Nephron (organoid): Measurements from ENCODE around the gene LAMA3.

ENCODE experiments used
- H3K27ac Mint-ChIP-seq, 3 experiments: 2 replicates each; pipeline ENCODE4 v1.8.0; 2020; ENCODE audit warnings: mixed read lengths in 3 of 3, mild to moderate bottlenecking in 2 of 3, moderate library complexity in 1 of 3
- H3K27me3 Mint-ChIP-seq: 2 replicates; pipeline ENCODE4 v1.8.0; 2021; ENCODE audit warnings: low read depth, mild to moderate bottlenecking, moderate library complexity, mixed read lengths
- H3K36me3 Mint-ChIP-seq: 2 replicates; pipeline ENCODE4 v1.8.0; 2020; ENCODE audit warnings: low read depth, mixed read lengths
- H3K4me1 Mint-ChIP-seq: 2 replicates; pipeline ENCODE4 v1.8.0; 2020; ENCODE audit warnings: mixed read lengths
- H3K4me3 Mint-ChIP-seq, 3 experiments: 2 replicates each; pipeline ENCODE4 v1.8.0; 2020; ENCODE audit warnings: mild to moderate bottlenecking in 3 of 3, mixed read lengths in 3 of 3, moderate library complexity in 2 of 3
- H3K9me3 Mint-ChIP-seq: 2 replicates; pipeline ENCODE4 v1.8.0; 2020; ENCODE audit warnings: mixed read lengths
- TF ChIP-seq, protein P1 (sequence below), 3 experiments: fragments of 200-600 bp; sonication (generic); IDR thresholded peaks; one replicate each; pipeline ENCODE4 v1.5.0; 2021; ENCODE audit warnings: antibody characterized with exemption in 3 of 3; ENCODE audit not compliant: unreplicated experiment in 3 of 3

Gene LAMA3

DNA sequence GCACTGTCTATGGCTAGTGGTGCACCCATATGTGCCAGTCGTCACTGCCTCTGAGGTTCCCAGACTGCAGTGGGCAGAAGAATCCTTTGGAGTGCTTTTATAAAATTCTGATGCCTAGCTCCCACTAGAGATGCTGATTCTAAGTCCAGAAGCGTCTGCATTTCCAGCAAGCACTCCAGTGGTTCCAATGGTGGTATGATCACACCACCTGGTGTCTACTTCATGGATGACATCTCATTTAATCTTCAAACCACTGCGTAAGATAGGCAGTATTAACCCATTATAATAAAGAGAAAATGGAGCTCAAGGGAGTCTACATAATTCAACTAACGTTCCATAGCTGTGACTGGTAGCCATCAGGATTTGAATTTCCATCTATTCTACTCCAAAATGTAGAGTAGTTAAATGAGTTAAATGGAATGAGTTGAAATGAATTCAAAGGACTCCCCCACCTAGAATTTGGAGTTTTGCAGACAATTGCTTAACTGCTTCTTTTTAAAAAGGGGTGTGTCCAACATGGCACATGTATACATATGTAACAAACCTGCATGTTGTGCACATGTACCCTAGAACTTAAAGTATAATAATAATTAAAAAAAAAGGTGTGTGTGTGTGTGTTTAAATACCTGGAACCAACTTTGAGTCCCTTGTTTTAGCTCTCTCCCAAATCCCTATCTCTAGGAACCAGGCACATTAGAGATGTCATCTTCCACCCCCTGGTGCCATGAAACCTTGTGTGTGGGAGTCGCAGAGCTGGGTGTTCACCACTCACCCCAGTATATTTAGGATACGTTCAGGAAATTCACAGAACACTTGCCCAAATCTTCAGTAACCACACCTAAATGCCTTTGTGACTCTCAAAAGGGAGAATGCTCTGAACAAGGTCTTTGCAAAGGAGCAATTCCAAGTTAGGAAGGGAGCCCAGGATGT, 14.1 kb downstream of the LAMA3 start:
- peaks cover 4% of the 10 kb centered on the region for H3K9me3 Mint-ChIP-seq
- TF ChIP-seq, protein P1, sequence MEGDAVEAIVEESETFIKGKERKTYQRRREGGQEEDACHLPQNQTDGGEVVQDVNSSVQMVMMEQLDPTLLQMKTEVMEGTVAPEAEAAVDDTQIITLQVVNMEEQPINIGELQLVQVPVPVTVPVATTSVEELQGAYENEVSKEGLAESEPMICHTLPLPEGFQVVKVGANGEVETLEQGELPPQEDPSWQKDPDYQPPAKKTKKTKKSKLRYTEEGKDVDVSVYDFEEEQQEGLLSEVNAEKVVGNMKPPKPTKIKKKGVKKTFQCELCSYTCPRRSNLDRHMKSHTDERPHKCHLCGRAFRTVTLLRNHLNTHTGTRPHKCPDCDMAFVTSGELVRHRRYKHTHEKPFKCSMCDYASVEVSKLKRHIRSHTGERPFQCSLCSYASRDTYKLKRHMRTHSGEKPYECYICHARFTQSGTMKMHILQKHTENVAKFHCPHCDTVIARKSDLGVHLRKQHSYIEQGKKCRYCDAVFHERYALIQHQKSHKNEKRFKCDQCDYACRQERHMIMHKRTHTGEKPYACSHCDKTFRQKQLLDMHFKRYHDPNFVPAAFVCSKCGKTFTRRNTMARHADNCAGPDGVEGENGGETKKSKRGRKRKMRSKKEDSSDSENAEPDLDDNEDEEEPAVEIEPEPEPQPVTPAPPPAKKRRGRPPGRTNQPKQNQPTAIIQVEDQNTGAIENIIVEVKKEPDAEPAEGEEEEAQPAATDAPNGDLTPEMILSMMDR (IDR thresholded peaks at IDR 0.05; ENCODE audit: unreplicated experiment in 3 of 3): peak; percentile 31 to 47 (median 34)
- no peaks in the 10 kb centered on the region for H3K4me1 Mint-ChIP-seq
- no peaks in the 10 kb centered on the region for H3K36me3 Mint-ChIP-seq
- H3K27ac Mint-ChIP-seq: no peak overlapping the region
- H3K27me3 Mint-ChIP-seq: peaks cover 19% of the 10 kb centered on the region
- no peak overlapping the region for H3K4me3 Mint-ChIP-seq

DNA sequence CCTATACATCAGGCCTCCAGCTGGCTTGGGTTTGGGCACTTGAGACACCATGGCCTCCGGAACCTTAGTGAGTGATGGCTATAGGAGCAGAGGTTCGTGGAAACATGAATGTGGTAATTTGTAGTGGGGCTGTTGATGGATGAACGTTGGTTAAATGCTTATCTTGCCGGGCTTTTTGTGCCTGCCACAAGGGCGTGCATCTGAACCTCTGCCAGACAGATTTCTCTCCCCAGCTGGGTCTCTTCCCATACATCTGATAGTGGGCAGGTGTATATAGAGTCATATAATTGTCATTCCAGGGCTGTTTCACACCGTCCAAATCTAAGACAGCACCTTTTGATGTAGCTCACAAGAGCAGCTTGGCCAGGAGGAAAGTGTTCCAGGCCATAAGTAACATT, 14.7 kb downstream of the LAMA3 start:
- H3K4me3 Mint-ChIP-seq: no peak overlapping the region
- peaks cover 19% of the 10 kb centered on the region for H3K27me3 Mint-ChIP-seq
- TF ChIP-seq, protein P1 (IDR thresholded peaks at IDR 0.05; ENCODE audit: unreplicated experiment in 3 of 3): no peak
- H3K9me3 Mint-ChIP-seq: peaks cover 4% of the 10 kb centered on the region
- H3K27ac Mint-ChIP-seq: no peak overlapping the region
- H3K4me1 Mint-ChIP-seq: no peaks in the 10 kb centered on the region
- H3K36me3 Mint-ChIP-seq: no peaks in the 10 kb centered on the region

DNA sequence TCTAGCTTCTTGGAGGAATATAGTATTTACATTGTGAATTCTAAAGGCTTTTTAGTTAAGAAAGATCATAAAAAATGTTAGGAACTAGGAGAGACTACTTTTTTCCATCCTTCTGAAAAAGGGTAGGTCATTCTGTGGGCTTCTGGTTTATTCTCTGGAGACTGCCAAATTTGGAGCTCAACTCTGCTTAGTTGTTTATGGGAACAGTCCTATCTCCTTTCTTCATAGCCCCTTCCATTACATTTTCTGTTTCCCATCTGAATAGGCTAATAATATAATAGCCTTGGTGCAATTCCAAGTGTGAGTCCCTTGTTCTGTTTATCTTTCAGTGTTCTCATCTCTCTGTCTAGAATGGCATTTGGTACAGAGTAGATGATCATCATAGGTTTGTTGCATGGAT, 15.6 kb downstream of the LAMA3 start:
- no peaks in the 10 kb centered on the region for H3K4me1 Mint-ChIP-seq
- TF ChIP-seq, protein P1 (IDR thresholded peaks at IDR 0.05; ENCODE audit: unreplicated experiment in 3 of 3): no peak
- no peaks in the 10 kb centered on the region for H3K36me3 Mint-ChIP-seq
- H3K27ac Mint-ChIP-seq: no peak overlapping the region
- no peak overlapping the region for H3K4me3 Mint-ChIP-seq
- H3K27me3 Mint-ChIP-seq: peaks cover 19% of the 10 kb centered on the region
- H3K9me3 Mint-ChIP-seq: peaks cover 7% of the 10 kb centered on the region

DNA sequence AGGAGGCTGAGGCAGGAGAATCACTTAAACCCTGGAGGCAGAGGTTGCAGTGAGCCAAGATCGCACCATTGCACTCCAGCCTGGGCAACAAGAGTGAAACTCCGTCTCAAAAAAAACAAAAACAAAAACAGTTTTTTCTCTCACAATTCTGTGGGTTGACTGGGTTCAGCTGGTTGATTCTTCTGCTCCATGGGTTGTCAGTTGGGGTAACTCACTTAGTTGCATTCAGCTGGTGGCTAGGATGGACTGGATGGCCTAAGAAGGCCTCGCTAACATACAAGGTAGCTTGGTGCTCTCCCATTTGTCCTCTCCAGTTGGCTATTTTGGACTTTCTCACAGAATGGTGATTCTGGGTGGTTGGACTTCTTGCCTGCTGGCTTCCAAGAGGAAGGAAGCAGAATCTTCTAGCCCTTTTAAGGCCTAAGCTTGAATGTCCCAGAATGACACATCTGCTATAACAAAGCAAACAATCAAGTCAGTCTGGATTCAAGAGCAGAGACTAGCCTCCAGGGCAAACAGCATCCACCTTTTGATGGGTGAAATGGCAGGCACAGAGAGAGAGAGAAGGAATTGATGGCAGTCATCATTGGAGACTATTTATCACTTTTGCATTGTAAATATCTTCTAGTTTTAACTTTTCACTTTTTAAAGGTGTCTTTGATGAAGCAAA, 17.9 kb downstream of the LAMA3 start:
- Mint-ChIP-seq H3K36me3 (no peaks in the 10 kb centered on the region), H3K4me3 (no peak overlapping the region), H3K9me3 (peaks cover 7% of the 10 kb centered on the region), H3K4me1 (no peaks in the 10 kb centered on the region), H3K27ac (no peak overlapping the region), H3K27me3 (peaks cover 7% of the 10 kb centered on the region)
- TF ChIP-seq, protein P1 (IDR thresholded peaks at IDR 0.05; ENCODE audit: unreplicated experiment in 3 of 3): no peak

DNA sequence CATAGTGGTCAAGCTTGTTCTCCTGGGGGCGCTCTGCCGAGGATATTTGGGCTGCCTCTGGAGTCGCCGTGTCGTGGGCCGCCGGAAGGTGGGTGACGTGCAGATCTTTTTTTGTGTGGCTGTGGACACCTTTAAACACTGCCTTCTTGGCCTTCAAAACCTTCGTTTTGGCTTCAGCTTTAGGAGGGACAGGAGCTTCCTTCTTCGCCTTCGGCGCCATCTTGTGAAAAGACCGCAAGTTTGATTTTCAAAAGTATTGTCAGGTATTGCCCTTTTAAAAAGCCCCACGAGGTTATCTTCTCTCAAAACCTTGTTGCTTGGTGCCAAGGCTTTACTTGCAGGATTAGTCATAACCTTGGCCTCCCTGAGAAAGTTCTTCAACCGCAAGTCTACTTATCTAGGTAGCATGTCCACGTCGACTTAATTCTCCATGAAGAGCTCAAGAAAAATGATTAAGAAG, 20.8 kb downstream of the LAMA3 start:
- Mint-ChIP-seq H3K27ac (no peak overlapping the region), H3K4me1 (no peaks in the 10 kb centered on the region), H3K9me3 (peaks cover 7% of the 10 kb centered on the region), H3K4me3 (no peak overlapping the region), H3K36me3 (no peaks in the 10 kb centered on the region), H3K27me3 (no peaks in the 10 kb centered on the region)
- TF ChIP-seq, protein P1 (IDR thresholded peaks at IDR 0.05; ENCODE audit: unreplicated experiment in 3 of 3): no peak
